ENCODE measurements around the gene ZNF2.

DNA sequence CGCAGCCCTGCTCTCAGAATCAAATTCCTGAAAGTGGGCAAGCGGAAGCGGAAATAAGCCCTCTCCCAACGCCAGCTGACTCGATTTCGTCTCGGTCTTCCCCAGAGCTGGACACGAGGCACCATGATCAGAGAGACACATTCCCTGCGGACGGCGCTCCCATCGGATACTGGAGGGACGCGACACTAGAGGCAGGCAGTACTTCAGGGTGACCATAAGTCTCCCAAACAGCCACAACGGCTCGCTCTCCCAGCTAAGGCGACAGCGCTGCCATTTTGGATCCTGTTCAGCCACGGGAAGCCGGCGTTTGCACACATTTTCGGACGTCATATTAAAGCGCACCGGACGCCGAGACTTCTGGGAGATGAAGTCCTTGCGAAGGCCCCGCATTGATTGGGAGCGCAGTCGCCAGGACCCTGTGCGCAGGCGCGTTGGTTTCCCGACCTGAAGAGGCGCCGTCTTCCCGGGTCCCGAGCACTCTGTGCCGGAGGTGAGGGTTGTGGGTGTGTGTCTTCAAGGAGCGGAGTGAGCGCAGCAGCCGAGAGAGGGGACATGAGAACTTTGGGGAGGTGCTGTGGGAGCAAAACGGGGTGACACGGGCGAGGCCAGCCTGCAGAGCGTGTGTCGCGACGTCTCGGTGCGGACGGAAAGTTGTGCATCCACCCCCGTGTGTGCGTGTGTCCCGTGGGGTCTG is at the start of gene ZNF2:
- TF ChIP-seq YY1 (IDR thresholded peaks at IDR 0.05; ENCODE audit: insufficient read depth, insufficient read length) (peak; percentile 90), SUZ12 (IDR thresholded peaks at IDR 0.05; ENCODE audit: extremely low read depth, insufficient read depth, insufficient read length) (no peak), ZNF274 (IDR thresholded peaks at IDR 0.05; ENCODE audit: low read depth, low read length) (no peak)

All from NT2/D1 (cell line).